Measurements from ENCODE around the gene RHOBTB1. TPM values are rescaled to one million over a fixed set of nuclear protein-coding genes. Genes with fewer than 3 reads are reported as not detected.

The RHOBTB1 gene
- total and polyA plus RNA-seq, 4 donors = 2.7 to 11.8 (median 4.9) TPM

DNA sequence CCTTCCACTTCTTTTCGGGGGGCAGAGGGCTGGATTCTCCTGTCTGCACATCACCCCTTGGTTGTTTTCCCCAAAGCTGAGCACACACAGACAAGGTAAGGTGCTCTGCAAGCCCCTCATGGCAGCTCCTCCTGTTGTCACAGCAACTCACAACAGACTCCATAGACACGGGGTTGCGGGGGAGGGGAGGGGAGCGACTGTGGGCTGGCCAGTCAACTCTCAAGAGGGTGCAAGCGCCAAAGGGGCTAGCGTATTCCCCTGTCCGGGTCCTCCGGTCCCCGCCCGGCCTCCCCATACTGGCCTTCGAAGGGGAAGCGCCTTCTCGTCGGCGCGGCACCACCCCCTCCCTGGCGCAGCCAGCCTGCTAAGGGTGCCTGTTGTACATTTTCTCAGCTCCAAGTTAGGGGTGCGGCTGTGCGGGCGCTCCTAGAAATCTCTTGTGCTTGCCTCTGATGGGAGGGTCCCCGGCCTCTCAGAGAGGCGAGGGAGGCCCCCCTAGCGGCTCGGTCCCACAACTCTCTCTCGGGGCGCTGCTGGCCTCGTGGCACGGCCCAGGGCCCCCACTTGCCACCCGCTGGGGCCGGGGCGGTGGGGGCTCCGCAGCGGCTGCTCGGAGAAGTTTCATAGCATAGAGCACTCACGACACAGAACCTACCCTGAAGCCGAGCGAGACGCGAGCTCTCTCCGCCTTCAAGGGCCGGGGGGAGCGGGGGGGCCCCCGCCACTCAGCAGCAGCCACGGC is 498 bp downstream of the RHOBTB1 start:
- TF ChIP-seq HNF4A (conservative IDR thresholded peaks at IDR 0.05) (no peak), SP1 (IDR thresholded peaks at IDR 0.05) (no peak), EGR1 (IDR thresholded peaks at IDR 0.05; ENCODE audit: low read depth in 2 of 2) (no peak), RXRA (IDR thresholded peaks at IDR 0.05) (no peak), REST (IDR thresholded peaks at IDR 0.05) (no peak), RAD21 (IDR thresholded peaks at IDR 0.05) (no peak), HNF4G (IDR thresholded peaks at IDR 0.05) (no peak), FOXA1 (IDR thresholded peaks at IDR 0.05) (no peak), NR2F2 (IDR thresholded peaks at IDR 0.05) (no peak), TAF1 (conservative IDR thresholded peaks at IDR 0.05) (no peak), MAX (IDR thresholded peaks at IDR 0.05) (no peak), FOXA2 (IDR thresholded peaks at IDR 0.05) (no peak), YY1 (IDR thresholded peaks at IDR 0.05) (no peak), GABPA (IDR thresholded peaks at IDR 0.05 in 1 of 2, conservative IDR thresholded peaks at IDR 0.05 in 1 of 2) (no peak), JUND (IDR thresholded peaks at IDR 0.05) (no peak)
- TF ChIP-seq, protein P1, sequence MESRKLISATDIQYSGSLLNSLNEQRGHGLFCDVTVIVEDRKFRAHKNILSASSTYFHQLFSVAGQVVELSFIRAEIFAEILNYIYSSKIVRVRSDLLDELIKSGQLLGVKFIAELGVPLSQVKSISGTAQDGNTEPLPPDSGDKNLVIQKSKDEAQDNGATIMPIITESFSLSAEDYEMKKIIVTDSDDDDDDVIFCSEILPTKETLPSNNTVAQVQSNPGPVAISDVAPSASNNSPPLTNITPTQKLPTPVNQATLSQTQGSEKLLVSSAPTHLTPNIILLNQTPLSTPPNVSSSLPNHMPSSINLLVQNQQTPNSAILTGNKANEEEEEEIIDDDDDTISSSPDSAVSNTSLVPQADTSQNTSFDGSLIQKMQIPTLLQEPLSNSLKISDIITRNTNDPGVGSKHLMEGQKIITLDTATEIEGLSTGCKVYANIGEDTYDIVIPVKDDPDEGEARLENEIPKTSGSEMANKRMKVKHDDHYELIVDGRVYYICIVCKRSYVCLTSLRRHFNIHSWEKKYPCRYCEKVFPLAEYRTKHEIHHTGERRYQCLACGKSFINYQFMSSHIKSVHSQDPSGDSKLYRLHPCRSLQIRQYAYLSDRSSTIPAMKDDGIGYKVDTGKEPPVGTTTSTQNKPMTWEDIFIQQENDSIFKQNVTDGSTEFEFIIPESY (IDR thresholded peaks at IDR 0.05) = no peak
- TF ChIP-seq, protein P2, sequence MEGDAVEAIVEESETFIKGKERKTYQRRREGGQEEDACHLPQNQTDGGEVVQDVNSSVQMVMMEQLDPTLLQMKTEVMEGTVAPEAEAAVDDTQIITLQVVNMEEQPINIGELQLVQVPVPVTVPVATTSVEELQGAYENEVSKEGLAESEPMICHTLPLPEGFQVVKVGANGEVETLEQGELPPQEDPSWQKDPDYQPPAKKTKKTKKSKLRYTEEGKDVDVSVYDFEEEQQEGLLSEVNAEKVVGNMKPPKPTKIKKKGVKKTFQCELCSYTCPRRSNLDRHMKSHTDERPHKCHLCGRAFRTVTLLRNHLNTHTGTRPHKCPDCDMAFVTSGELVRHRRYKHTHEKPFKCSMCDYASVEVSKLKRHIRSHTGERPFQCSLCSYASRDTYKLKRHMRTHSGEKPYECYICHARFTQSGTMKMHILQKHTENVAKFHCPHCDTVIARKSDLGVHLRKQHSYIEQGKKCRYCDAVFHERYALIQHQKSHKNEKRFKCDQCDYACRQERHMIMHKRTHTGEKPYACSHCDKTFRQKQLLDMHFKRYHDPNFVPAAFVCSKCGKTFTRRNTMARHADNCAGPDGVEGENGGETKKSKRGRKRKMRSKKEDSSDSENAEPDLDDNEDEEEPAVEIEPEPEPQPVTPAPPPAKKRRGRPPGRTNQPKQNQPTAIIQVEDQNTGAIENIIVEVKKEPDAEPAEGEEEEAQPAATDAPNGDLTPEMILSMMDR (IDR thresholded peaks at IDR 0.05; ENCODE audit: low read depth, low read length, missing input control) = no peak
- TF ChIP-seq, protein P3, sequence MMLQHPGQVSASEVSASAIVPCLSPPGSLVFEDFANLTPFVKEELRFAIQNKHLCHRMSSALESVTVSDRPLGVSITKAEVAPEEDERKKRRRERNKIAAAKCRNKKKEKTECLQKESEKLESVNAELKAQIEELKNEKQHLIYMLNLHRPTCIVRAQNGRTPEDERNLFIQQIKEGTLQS (IDR thresholded peaks at IDR 0.05) = no peak
- peak overlapping the region; percentile 57 to 73 (median 68) for H3K4me3 ChIP-seq (ENCODE audit: low read depth in 1 of 3, low read length in 3 of 3)

More for the DNA sequence above, 498 bp downstream of the RHOBTB1 start:
- no peaks in the 10 kb centered on the region for H3K36me3 ChIP-seq (ENCODE audit: control insufficient read depth in 4 of 4, insufficient read depth in 3 of 4, low read depth in 1 of 4, low read length in 3 of 4)
- peaks cover 8 to 30% (median 16%) of the 10 kb centered on the region in 4 donors for H3K4me1 ChIP-seq (ENCODE audit: control insufficient read depth in 4 of 4, insufficient read depth in 4 of 4, low read length in 3 of 4)
- 1% methylated on average over 44 of the region's 44 CpGs for WGBS
- H3K9ac ChIP-seq (ENCODE audit: low read depth in 1 of 2, low read length in 2 of 2) = peak overlapping the region; percentile 52 to 72
- peak; percentile 46 for DNase-seq (ENCODE audit: low spot score)
- peaks cover 0 to 3% (median 0%) of the 10 kb centered on the region in 4 donors for H3K27me3 ChIP-seq (ENCODE audit: control insufficient read depth in 4 of 4, insufficient read depth in 4 of 4, low read length in 3 of 4)
- H3K27ac ChIP-seq (ENCODE audit: low read depth in 1 of 2, low read length in 2 of 2) = peak overlapping the region; percentile 83 to 91
- H3K9me3 ChIP-seq (ENCODE audit: control insufficient read depth in 4 of 4, low read length in 3 of 4) = no peaks in the 10 kb centered on the region

Data from liver (tissue), 9 donors.